BJ (cell line): Measurements from ENCODE around the gene IRF9. TPM values are rescaled to one million over a fixed set of nuclear protein-coding genes. Genes with fewer than 3 reads are reported as not detected.

Experiments used
- CTCF ChIA-PET: fragments of 350-600 bp; formaldehyde crosslinking; extraction: SDS; loops from one replicate; lab custom pipeline; 2021; ENCODE audit warnings: antibody characterized with exemption, inconsistent platforms; lab: Yijun Ruan, JAX
- POLR2A ChIA-PET: fragments of 300-600 bp; sonication (Branson Sonifier 250); formaldehyde crosslinking; extraction: SDS; loops from one replicate; lab custom pipeline; 2021; ENCODE audit warnings: antibody characterized with exemption; lab: Charles Lee
- DNase-seq: peaks from one replicate; pipeline ENCODE4 v3.0.0-alpha.2; 2011; ENCODE audit warnings: low read depth
- H3K27me3 ChIP-seq: 2 replicates; pipeline ENCODE4 v1.6.0; 2011; ENCODE audit warnings: low read length; ENCODE audit not compliant: control insufficient read depth, insufficient read depth
- H3K36me3 ChIP-seq: 2 replicates; pipeline ENCODE4 v1.5.1; 2011; ENCODE audit warnings: low read length; ENCODE audit not compliant: control insufficient read depth, insufficient read depth
- H3K4me3 ChIP-seq: 2 replicates; pipeline ENCODE4 v1.5.1; 2011; ENCODE audit warnings: low read depth, mild to moderate bottlenecking, control low read depth, low read length
- CTCF ChIP-seq: IDR thresholded peaks from 2 replicates; pipeline ENCODE4 v1.5.1; 2011; ENCODE audit warnings: low read depth, mild to moderate bottlenecking, control low read depth, inconsistent platforms, low read length, moderate library complexity; ENCODE audit not compliant: insufficient read depth
- polyA plus RNA-seq: library from polyadenylated mRNA; depleted of rRNA; stranded (reverse); fragments of >200 nt; gene quantifications from 2 replicates; pipeline ENCODE4 v1.2.3, GENCODE V29; 2011

Gene IRF9
- polyA plus RNA-seq, 1 experiment, result 107 TPM

GRCh38 chr14:24204163-24205146, 43.4 kb downstream of the IRF9 start:
- TF ChIP-seq CTCF, result no peak
- no peak for DNase-seq
- CTCF ChIA-PET, result interaction anchor here (1.1 kb wide), 1 partner anchor 12 kb away, joined by 3 read pairs; no protein-coding TSS in a partner anchor
- H3K36me3 ChIP-seq, result peaks cover 23% of the 10 kb centered on the region
- POLR2A ChIA-PET, result no interaction called here
- no peaks in the 10 kb centered on the region for H3K27me3 ChIP-seq
- no peak overlapping the region for H3K4me3 ChIP-seq

GRCh38 chr14:24206260-24207103, 45.4 kb downstream of the IRF9 start:
- ChIA-PET POLR2A (no interaction called here), CTCF (interaction anchor here (0.5 to 1.7 kb wide), 3 partner anchors 11 to 729 kb away, joined by 3 to 5 read pairs (median 3); no protein-coding TSS in a partner anchor)
- Histone ChIP-seq H3K36me3 (peaks cover 29% of the 10 kb centered on the region), H3K27me3 (no peaks in the 10 kb centered on the region), H3K4me3 (no peak overlapping the region)
- no peak for TF ChIP-seq CTCF
- no peak for DNase-seq

GRCh38 chr14:24207104-24207551, 46.1 kb downstream of the IRF9 start:
- TF ChIP-seq CTCF, result no peak
- ChIA-PET CTCF (interaction anchor here (1.7 kb wide), 1 partner anchor 11 kb away, joined by 5 read pairs; no protein-coding TSS in a partner anchor), POLR2A (no interaction called here)
- Histone ChIP-seq H3K36me3 (peaks cover 27% of the 10 kb centered on the region), H3K27me3 (no peaks in the 10 kb centered on the region), H3K4me3 (no peak overlapping the region)
- no peak for DNase-seq

GRCh38 chr14:24207625-24208024, 46.6 kb downstream of the IRF9 start:
- CTCF ChIA-PET, result interaction anchor here (1.7 kb wide), 1 partner anchor 12 kb away, joined by 5 read pairs; no protein-coding TSS in a partner anchor
- TF ChIP-seq CTCF, result no peak
- DNase-seq, result no peak
- Histone ChIP-seq H3K27me3 (no peaks in the 10 kb centered on the region), H3K36me3 (peaks cover 27% of the 10 kb centered on the region), H3K4me3 (no peak overlapping the region)
- POLR2A ChIA-PET, result no interaction called here
